Panc1 (cell line): Measurements from ENCODE around the gene STXBP5L. TPM values are rescaled to one million over a fixed set of nuclear protein-coding genes. Genes with fewer than 3 reads are reported as not detected.

Experiments
- ATAC-seq: fragments of 200-7000 bp; cut with Tn5 transposase; 2 replicates; pipeline ENCODE4 v1.9.1; 2020; ENCODE audit warnings: mild to moderate bottlenecking, moderate library complexity
- BruUV-seq: library from RNA; stranded (reverse); fragments of 400-500 nt; replicated peaks from 2 replicates; lab custom pipeline; 2021; lab: Mats Ljungman, UMichigan
- CTCF ChIA-PET: fragments of 300-600 bp; sonication (Branson Sonifier 250); formaldehyde crosslinking; loops from one replicate; lab custom pipeline; 2022; ENCODE audit warnings: antibody characterized with exemption; lab: Charles Lee
- POLR2A ChIA-PET: fragments of 300-600 bp; sonication (Branson Sonifier 250); formaldehyde crosslinking; loops from one replicate; lab custom pipeline; 2022; ENCODE audit warnings: antibody characterized with exemption; lab: Charles Lee
- DNase-seq: peaks from one replicate; pipeline ENCODE4 v3.0.0-alpha.2; 2010; ENCODE audit warnings: low read depth, low spot score
- H3K27ac ChIP-seq: 2 replicates; pipeline ENCODE4 v1.5.1; 2011; ENCODE audit warnings: mild to moderate bottlenecking, low read length, inconsistent platforms
- H3K27me3 ChIP-seq: fragments of 200-500 bp; sonication (Bioruptor generic); 2 replicates; pipeline ENCODE4 v1.6.0; 2014; ENCODE audit warnings: low read length, inconsistent platforms; ENCODE audit not compliant: control insufficient read depth, insufficient read depth
- H3K36me3 ChIP-seq: fragments of 200-500 bp; sonication (Bioruptor generic); 2 replicates; pipeline ENCODE4 v1.5.1; 2014; ENCODE audit warnings: inconsistent platforms, mild to moderate bottlenecking, low read length, moderate library complexity; ENCODE audit not compliant: control insufficient read depth, insufficient read depth
- H3K4me1 ChIP-seq: 2 replicates; pipeline ENCODE4 v1.5.1; 2011; ENCODE audit warnings: inconsistent platforms, mild to moderate bottlenecking, low read length, moderate library complexity; ENCODE audit not compliant: control insufficient read depth, insufficient read depth
- H3K4me3 ChIP-seq, 2 experiments: 2 replicates each; pipeline ENCODE4 v1.5.1; 2011 to 2012; ENCODE audit warnings: low read depth in 2 of 2, low read length in 2 of 2, mild to moderate bottlenecking in 2 of 2, inconsistent platforms in 1 of 2, moderate library complexity in 1 of 2
- H3K9me3 ChIP-seq: fragments of 200-500 bp; sonication (Bioruptor generic); 2 replicates; pipeline ENCODE4 v1.5.1; 2014; ENCODE audit warnings: low read depth, mild to moderate bottlenecking, inconsistent platforms, low read length, moderate library complexity; ENCODE audit not compliant: control insufficient read depth, insufficient read depth
- CTCF ChIP-seq: fragments of 450-650 bp; IDR thresholded peaks from 2 replicates; pipeline ENCODE4 v1.5.1; 2017; ENCODE audit warnings: mild to moderate bottlenecking
- POLR2AphosphoS5 ChIP-seq: IDR thresholded peaks from 2 replicates; pipeline ENCODE4 v1.6.1; 2012; ENCODE audit warnings: mild to moderate bottlenecking, low read depth, low read length, moderate library complexity
- REST ChIP-seq, 2 experiments: IDR thresholded peaks; 2 replicates each; pipeline ENCODE4 v1.6.1; 2011 to 2012; ENCODE audit warnings: low read depth in 2 of 2, control low read depth in 1 of 2, low read length in 1 of 2, mild to moderate bottlenecking in 1 of 2, moderate library complexity in 1 of 2; ENCODE audit not compliant: insufficient read depth in 1 of 2
- SIN3A ChIP-seq: IDR thresholded peaks from 2 replicates; pipeline ENCODE4 v1.6.1; 2012; ENCODE audit warnings: low read depth, mild to moderate bottlenecking, low read length, moderate library complexity, borderline replicate concordance; ENCODE audit not compliant: insufficient read depth
- TCF7L2 ChIP-seq: IDR thresholded peaks from 2 replicates; pipeline ENCODE4 v1.6.1; 2011; ENCODE audit warnings: mild to moderate bottlenecking, low read depth, low read length, inconsistent platforms
- in situ Hi-C: cut with HindIII; loops from 2 replicates; pipeline ENCODE4 v1.10.0; 2016; ENCODE audit warnings: low sequenced_read_pairs, low pct_unique_long_range_greater_than_20kb
- intact Hi-C: fragments of 100-400 bp; cut with micrococcal nuclease; formaldehyde crosslinking; loops from one replicate; pipeline ENCODE4 v1.10.0; 2022; ENCODE audit not compliant: unreplicated experiment
- total RNA-seq: library from RNA; stranded (reverse); gene quantifications from one replicate; pipeline ENCODE4 v1.2.1, GENCODE V29; 2021; ENCODE audit not compliant: unreplicated experiment

The STXBP5L gene
- total RNA-seq, 1 experiment from 2014 or later = 0.05 TPM

- DNase-seq (no peak), ATAC-seq (no peak)
- TF ChIP-seq CTCF (no peak), REST (IDR thresholded peaks at IDR 0.05; ENCODE audit: insufficient read depth in 1 of 2, low read depth in 2 of 2, low read length in 1 of 2) (no peak), TCF7L2 (no peak), POLR2AphosphoS5 (no peak), SIN3A (no peak)
- Histone ChIP-seq H3K36me3 (no peaks in the 10 kb centered on the region), H3K4me3 (no peak overlapping the region), H3K27ac (no peak overlapping the region), H3K4me1 (no peaks in the 10 kb centered on the region), H3K9me3 (no peaks in the 10 kb centered on the region), H3K27me3 (no peaks in the 10 kb centered on the region)
- BruUV-seq = no TSS peak
- intact Hi-C loops = no loop called here
- ChIA-PET CTCF (no interaction called here), POLR2A (no interaction called here)
- in situ Hi-C loops = no loop called here
These were observed 387.4 kb downstream of the STXBP5L start for GRCh38 chr3:121295452-121295851.

- in situ Hi-C loops = no loop called here
- H3K9me3 ChIP-seq = no peaks in the 10 kb centered on the region
- no peaks in the 10 kb centered on the region for H3K4me1 ChIP-seq
- no peak for DNase-seq
- CTCF ChIA-PET = no interaction called here
- no peak overlapping the region for H3K27ac ChIP-seq
- no peaks in the 10 kb centered on the region for H3K36me3 ChIP-seq
- BruUV-seq = no TSS peak
- no peak overlapping the region for H3K4me3 ChIP-seq
- H3K27me3 ChIP-seq = no peaks in the 10 kb centered on the region
- POLR2A ChIA-PET = no interaction called here
- intact Hi-C loops = no loop called here
- TF ChIP-seq POLR2AphosphoS5 = no peak
- no peak for TF ChIP-seq SIN3A
- no peak for TF ChIP-seq REST (IDR thresholded peaks at IDR 0.05; ENCODE audit: insufficient read depth in 1 of 2, low read depth in 2 of 2, low read length in 1 of 2)
- TF ChIP-seq CTCF = no peak
- TF ChIP-seq TCF7L2 = no peak
- ATAC-seq = no peak
These were observed 388.0 kb downstream of the STXBP5L start for GRCh38 chr3:121295979-121296378.
